Kidney (tissue), 14 donors: ENCODE measurements around the gene CHCHD1. TPM values are rescaled to one million over a fixed set of nuclear protein-coding genes. Genes with fewer than 3 reads are reported as not detected.

Experiments
- DNase-seq, 5 donors: peaks; one replicate each; pipeline ENCODE4 v3.0.0-alpha.2; 2013 to 2020
- FAIRE-seq: peaks from 2 replicates; lab custom pipeline; 2012; peaks lifted over from hg19 to GRCh38; lab: Jason Lieb, UNC
- H3K27ac ChIP-seq, 2 donors: one replicate each; pipeline ENCODE4 v1.7.0; 2013; ENCODE audit warnings: low read depth in 2 of 2, low read length in 2 of 2, inconsistent platforms in 1 of 2
- H3K27me3 ChIP-seq: one replicate; pipeline ENCODE4 v1.7.1; 2013; ENCODE audit warnings: low read length, inconsistent platforms; ENCODE audit not compliant: control insufficient read depth, insufficient read depth
- H3K36me3 ChIP-seq, 3 donors: one replicate each; pipeline versions ENCODE4 v1.7.0 to v1.7.1; 2013; ENCODE audit warnings: low read length in 3 of 3, control low read depth in 1 of 3, inconsistent platforms in 1 of 3; ENCODE audit not compliant: insufficient read depth in 3 of 3, control insufficient read depth in 2 of 3
- H3K4me1 ChIP-seq, 3 donors: one replicate each; pipeline versions ENCODE4 v1.7.0 to v1.7.1; 2013; ENCODE audit warnings: low read length in 3 of 3, inconsistent platforms in 1 of 3, low read depth in 1 of 3; ENCODE audit not compliant: control insufficient read depth in 2 of 3, insufficient read depth in 2 of 3
- H3K4me3 ChIP-seq, 3 donors: one replicate each; pipeline versions ENCODE4 v1.7.0 to v1.8.1; 2013; ENCODE audit warnings: low read length in 3 of 3, control low read depth in 1 of 3, inconsistent platforms in 1 of 3
- H3K9ac ChIP-seq, 3 donors: one replicate each; pipeline versions ENCODE4 v1.7.0 to v1.7.1; 2013; ENCODE audit warnings: low read length in 3 of 3, control low read depth in 1 of 3, inconsistent platforms in 1 of 3
- H3K9me3 ChIP-seq, 3 donors: one replicate each; pipeline versions ENCODE4 v1.7.0 to v1.7.1; 2013; ENCODE audit warnings: low read length in 3 of 3, control low read depth in 1 of 3, inconsistent platforms in 1 of 3; ENCODE audit not compliant: control insufficient read depth in 2 of 3, insufficient read depth in 1 of 3
- intact Hi-C: fragments of 100-400 bp; cut with DNase I; formaldehyde crosslinking; loops from one replicate; pipeline ENCODE4 v1.11.1; 2022
- polyA plus RNA-seq: library from polyadenylated mRNA; stranded (reverse); fragments of 350-450 nt; fragmentation: Illumina TruSeq; extraction: RNeasy Lipid Tissue Mini Kit (QIAGEN cat#74804); gene quantifications from one replicate; pipeline ENCODE4 v1.2.3, GENCODE V29; 2014; ENCODE audit warnings: low read depth, low replicate concordance; ENCODE audit not compliant: insufficient read depth
- total RNA-seq: library from RNA; stranded (reverse); fragmentation: NEBNext Ultra II Directional; extraction: Animal tissue kit (Norgen Biotek cat#: 25700); gene quantifications from one replicate; pipeline ENCODE4 v1.2.1, GENCODE V29; 2021
- TF ChIP-seq, protein P1 (sequence below): IDR thresholded peaks from 3 replicates; pipeline ENCODE4 v1.5.1; 2012; ENCODE audit warnings: mild to moderate bottlenecking, moderate library complexity, borderline replicate concordance; ENCODE audit not compliant: insufficient read depth; ENCODE audit errors: extremely low read depth
- donor health status: control.
- donor health status: control.
- donor health status: control.
- donor health status: control.
- donor health status: control.
- donor health status: DM: yes; HTN: yes; CAD: no.
- donor health status: Normal renal cell carcinoma (clear cell type).

The CHCHD1 gene
- total and polyA plus RNA-seq, 2 donors from 2014 or later: 23.4 to 105 TPM

DNA sequence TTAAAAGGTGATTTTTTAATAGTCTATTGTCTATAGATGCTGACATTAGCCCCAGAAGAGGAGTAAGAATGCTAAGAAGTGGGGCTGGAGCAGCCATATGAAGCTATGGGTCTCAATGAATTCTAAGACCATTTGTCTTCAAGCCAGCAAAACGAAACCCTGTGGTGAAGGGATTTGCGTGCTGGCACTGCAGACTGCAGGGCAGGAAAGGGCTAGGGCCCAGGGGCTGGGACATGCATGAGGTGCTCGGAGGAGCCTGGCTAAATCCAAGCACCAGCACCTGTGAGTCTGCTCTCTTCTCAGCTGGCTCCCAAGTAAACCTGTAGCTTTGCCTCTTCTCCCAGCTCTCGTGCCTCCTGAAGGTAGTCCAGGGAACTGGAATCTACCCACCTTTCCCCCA is 30.8 kb downstream of the CHCHD1 start:
- Histone ChIP-seq H3K9me3 (no peaks in the 10 kb centered on the region), H3K4me3 (no peak overlapping the region), H3K9ac (no peak overlapping the region), H3K4me1 (peaks cover 0 to 3% (median 3%) of the 10 kb centered on the region in 3 donors), H3K36me3 (peaks cover 2 to 26% (median 4%) of the 10 kb centered on the region in 3 donors), H3K27ac (no peak overlapping the region), H3K27me3 (no peaks in the 10 kb centered on the region)
- TF ChIP-seq, protein P1, sequence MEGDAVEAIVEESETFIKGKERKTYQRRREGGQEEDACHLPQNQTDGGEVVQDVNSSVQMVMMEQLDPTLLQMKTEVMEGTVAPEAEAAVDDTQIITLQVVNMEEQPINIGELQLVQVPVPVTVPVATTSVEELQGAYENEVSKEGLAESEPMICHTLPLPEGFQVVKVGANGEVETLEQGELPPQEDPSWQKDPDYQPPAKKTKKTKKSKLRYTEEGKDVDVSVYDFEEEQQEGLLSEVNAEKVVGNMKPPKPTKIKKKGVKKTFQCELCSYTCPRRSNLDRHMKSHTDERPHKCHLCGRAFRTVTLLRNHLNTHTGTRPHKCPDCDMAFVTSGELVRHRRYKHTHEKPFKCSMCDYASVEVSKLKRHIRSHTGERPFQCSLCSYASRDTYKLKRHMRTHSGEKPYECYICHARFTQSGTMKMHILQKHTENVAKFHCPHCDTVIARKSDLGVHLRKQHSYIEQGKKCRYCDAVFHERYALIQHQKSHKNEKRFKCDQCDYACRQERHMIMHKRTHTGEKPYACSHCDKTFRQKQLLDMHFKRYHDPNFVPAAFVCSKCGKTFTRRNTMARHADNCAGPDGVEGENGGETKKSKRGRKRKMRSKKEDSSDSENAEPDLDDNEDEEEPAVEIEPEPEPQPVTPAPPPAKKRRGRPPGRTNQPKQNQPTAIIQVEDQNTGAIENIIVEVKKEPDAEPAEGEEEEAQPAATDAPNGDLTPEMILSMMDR: no peak
- no peak for FAIRE-seq
- intact Hi-C loops: no loop called here
- no peak for DNase-seq

DNA sequence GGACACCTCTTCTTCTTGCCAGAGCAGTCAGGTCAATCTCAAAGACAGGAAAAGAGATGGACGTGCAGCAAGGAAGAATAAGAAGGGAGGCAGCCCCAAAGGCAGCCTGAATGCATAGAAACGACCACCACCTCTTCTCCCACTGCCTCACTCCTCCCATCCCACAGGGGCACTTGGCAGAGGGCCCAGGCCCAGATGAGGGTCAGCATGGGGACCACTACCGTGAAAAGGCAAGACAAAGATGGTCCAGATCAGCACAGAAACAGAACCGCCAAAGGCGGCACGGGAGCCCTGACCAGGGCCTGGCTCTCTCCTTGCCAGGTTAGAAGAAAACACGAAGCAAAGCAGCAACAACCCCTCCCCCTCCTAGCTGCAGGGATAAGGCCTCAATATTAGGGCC is 31.5 kb downstream of the CHCHD1 start:
- TF ChIP-seq, protein P1: no peak
- intact Hi-C loops: no loop called here
- Histone ChIP-seq H3K4me3 (no peak overlapping the region), H3K9ac (no peak overlapping the region), H3K27me3 (no peaks in the 10 kb centered on the region), H3K9me3 (no peaks in the 10 kb centered on the region), H3K36me3 (peaks cover 2 to 19% (median 4%) of the 10 kb centered on the region in 3 donors), H3K4me1 (peaks cover 0 to 10% (median 3%) of the 10 kb centered on the region in 3 donors), H3K27ac (no peak overlapping the region)
- DNase-seq (no peak), FAIRE-seq (no peak)

DNA sequence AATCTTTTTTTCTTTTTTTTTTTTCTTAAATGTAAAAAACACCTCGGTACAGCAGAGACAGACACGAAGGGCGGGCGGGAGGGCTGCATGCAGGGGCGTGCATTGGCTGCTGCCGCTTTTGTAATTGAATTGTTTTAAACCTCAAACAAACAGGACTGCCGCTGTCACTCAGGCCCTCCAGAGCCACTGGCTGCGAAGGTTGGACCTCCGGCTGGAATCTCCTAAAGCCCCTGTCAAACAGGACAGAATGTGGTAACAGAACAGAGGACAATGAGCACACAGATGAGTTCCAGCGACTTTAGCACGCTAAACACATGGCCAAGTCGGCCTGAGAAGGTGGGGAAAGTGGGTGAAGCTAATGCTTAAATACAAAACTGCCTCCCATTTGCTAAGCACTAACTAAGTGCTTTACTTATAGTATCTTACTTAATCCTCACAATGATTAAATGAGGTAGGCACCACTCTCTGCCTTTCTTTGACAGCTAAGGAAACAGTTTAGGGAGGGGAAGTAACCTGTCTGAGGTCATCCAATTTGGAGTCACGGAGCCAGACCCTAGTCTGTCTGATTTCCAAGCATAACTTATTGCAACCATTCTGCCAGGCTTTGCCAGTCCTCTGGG is 32.5 kb downstream of the CHCHD1 start:
- no peaks in the 10 kb centered on the region for H3K27me3 ChIP-seq
- FAIRE-seq (no peak), DNase-seq (no peak)
- H3K36me3 ChIP-seq: peaks cover 2 to 25% (median 4%) of the 10 kb centered on the region in 3 donors
- H3K27ac ChIP-seq: no peak overlapping the region
- H3K9me3 ChIP-seq: no peaks in the 10 kb centered on the region
- intact Hi-C loops: no loop called here
- TF ChIP-seq, protein P1: no peak
- no peak overlapping the region for H3K4me3 ChIP-seq
- no peak overlapping the region for H3K9ac ChIP-seq
- peaks cover 0 to 10% (median 3%) of the 10 kb centered on the region in 3 donors for H3K4me1 ChIP-seq
